H1 (cell line): ENCODE results near the gene IP6K1. TPM values are rescaled to one million over a fixed set of nuclear protein-coding genes. Genes with fewer than 3 reads are reported as not detected.

Experiments used
- CTCF ChIA-PET: fragments of 300-600 bp; sonication (Branson Sonifier 250); formaldehyde crosslinking; loops from one replicate; lab custom pipeline; 2021; ENCODE audit not compliant: partially characterized antibody; lab: Charles Lee
- POLR2A ChIA-PET: fragments of 300-600 bp; sonication (Branson Sonifier 250); formaldehyde crosslinking; loops from one replicate; lab custom pipeline; 2021; ENCODE audit warnings: inconsistent platforms; ENCODE audit not compliant: partially characterized antibody; lab: Charles Lee
- DNase-seq, 2 experiments: peaks; one replicate each; pipeline versions ENCODE4 v3.0.0 to v3.0.0-alpha.2; 2010 to 2022; ENCODE audit warnings: low spot score in 2 of 2, low read depth in 1 of 2, mixed read lengths in 1 of 2
- FAIRE-seq: peaks from 2 replicates; lab custom pipeline; 2011; peaks lifted over from hg19 to GRCh38; lab: Jason Lieb, UNC
- H2AFZ ChIP-seq: 2 replicates; pipeline ENCODE4 v1.8.1; 2012; ENCODE audit warnings: low read length, inconsistent platforms
- H2AK5ac ChIP-seq: 2 replicates; pipeline ENCODE4 v1.6.1; 2013; ENCODE audit warnings: low read depth, low read length
- H2BK120ac ChIP-seq: replicated peaks from 2 replicates; pipeline ENCODE3; 2013; ENCODE audit warnings: low read depth, low read length, inconsistent platforms
- H2BK12ac ChIP-seq: 2 replicates; pipeline ENCODE4 v1.6.1; 2013; ENCODE audit warnings: low read depth, low read length
- H2BK15ac ChIP-seq: 2 replicates; pipeline ENCODE4 v1.6.1; 2013; ENCODE audit warnings: low read length
- H2BK20ac ChIP-seq: 2 replicates; pipeline ENCODE4 v1.6.1; 2013; ENCODE audit warnings: low read length
- H2BK5ac ChIP-seq: 2 replicates; pipeline ENCODE4 v1.6.1; 2013; ENCODE audit warnings: low read depth, low read length
- H3K14ac ChIP-seq: 2 replicates; pipeline ENCODE4 v1.6.1; 2013; ENCODE audit warnings: inconsistent platforms; ENCODE audit not compliant: insufficient read length
- H3K18ac ChIP-seq: 2 replicates; pipeline ENCODE4 v1.6.1; 2013; ENCODE audit warnings: low read length; ENCODE audit errors: extremely low read depth
- H3K23ac ChIP-seq: 2 replicates; pipeline ENCODE4 v1.6.1; 2013; ENCODE audit warnings: inconsistent platforms; ENCODE audit not compliant: insufficient read length
- H3K23me2 ChIP-seq: 2 replicates; pipeline ENCODE4 v1.6.1; 2013; ENCODE audit warnings: low read depth, low read length
- H3K27ac ChIP-seq: 2 replicates; pipeline ENCODE4 v1.6.1; 2011; ENCODE audit warnings: low read depth, low read length, inconsistent platforms
- H3K27me3 ChIP-seq, 4 experiments: replicated peaks in 1 of 4; 1 replicate in 1 of 4; 2 replicates in 3 of 4; pipeline versions ENCODE4 v1.6.1 to v1.8.1; 2011 to 2013; ENCODE audit warnings: low read length in 3 of 4, mild to moderate bottlenecking in 3 of 4, inconsistent platforms in 2 of 4, mixed read lengths in 2 of 4, moderate library complexity in 1 of 4; ENCODE audit not compliant: control insufficient read depth in 3 of 4, insufficient read depth in 3 of 4; ENCODE audit errors: extremely low read depth in 1 of 4
- H3K36me3 ChIP-seq, 4 experiments: 2 replicates each; pipeline versions ENCODE4 v1.6.1 to v1.8.1; 2011 to 2013; ENCODE audit warnings: mild to moderate bottlenecking in 4 of 4, low read length in 3 of 4, moderate library complexity in 2 of 4, control low read depth in 1 of 4, inconsistent platforms in 1 of 4; ENCODE audit not compliant: insufficient read depth in 4 of 4, control insufficient read depth in 2 of 4
- H3K4ac ChIP-seq: replicated peaks from 2 replicates; pipeline ENCODE3; 2013; ENCODE audit warnings: low read length, low read depth, mixed read lengths, inconsistent platforms; ENCODE audit not compliant: insufficient read length
- H3K4me1 ChIP-seq, 4 experiments: replicated peaks in 1 of 4; 1 replicate in 1 of 4; 2 replicates in 3 of 4; pipeline versions ENCODE4 v1.6.1 to v1.8.1; 2011 to 2013; ENCODE audit warnings: low read length in 3 of 4, inconsistent platforms in 2 of 4, mixed read lengths in 1 of 4; ENCODE audit not compliant: insufficient read depth in 4 of 4, control insufficient read depth in 3 of 4
- H3K4me2 ChIP-seq, 2 experiments: 2 replicates each; pipeline versions ENCODE4 v1.6.1 to v1.8.1; 2011 to 2013; ENCODE audit warnings: low read depth in 2 of 2, low read length in 2 of 2, control low read depth in 1 of 2, inconsistent platforms in 1 of 2, mild to moderate bottlenecking in 1 of 2; ENCODE audit not compliant: insufficient read depth in 1 of 2
- H3K4me3 ChIP-seq, 4 experiments: fragments of 200-600, 300-600 bp in 1 of 4; sonication (generic), shearing (Covaris generic), sonication (Bioruptor Twin) in 1 of 4; 2 replicates each; pipeline versions ENCODE4 v1.5.1 to v1.8.1; 2011 to 2016; ENCODE audit warnings: low read length in 4 of 4, low read depth in 3 of 4, control low read depth in 2 of 4, inconsistent platforms in 2 of 4, mild to moderate bottlenecking in 2 of 4, mixed read lengths in 1 of 4, moderate library complexity in 1 of 4; ENCODE audit not compliant: insufficient read depth in 2 of 4; ENCODE audit errors: extremely low read depth in 1 of 4
- H3K56ac ChIP-seq: replicated peaks from 2 replicates; pipeline ENCODE3; 2013; ENCODE audit warnings: low read depth, mild to moderate bottlenecking, mixed read lengths, low read length, inconsistent platforms; ENCODE audit not compliant: insufficient read length
- H3K79me1 ChIP-seq: 2 replicates; pipeline ENCODE4 v1.6.1; 2013; ENCODE audit warnings: low read depth, low read length, control low read depth
- H3K79me2 ChIP-seq, 2 experiments: 2 replicates each; pipeline versions ENCODE4 v1.6.1 to v1.8.1; 2012 to 2013; ENCODE audit warnings: low read length in 2 of 2, mild to moderate bottlenecking in 2 of 2, inconsistent platforms in 1 of 2; ENCODE audit not compliant: insufficient read depth in 2 of 2, control insufficient read depth in 1 of 2
- H3K9ac ChIP-seq, 4 experiments: replicated peaks in 1 of 4; 1 replicate in 1 of 4; 2 replicates in 3 of 4; pipeline versions ENCODE4 v1.6.1 to v1.8.1; 2011 to 2013; ENCODE audit warnings: low read depth in 3 of 4, low read length in 3 of 4, control low read depth in 2 of 4, mild to moderate bottlenecking in 2 of 4, moderate library complexity in 2 of 4, inconsistent platforms in 1 of 4; ENCODE audit errors: extremely low read depth in 1 of 4
- H3K9me3 ChIP-seq, 2 experiments: 2 replicates each; pipeline versions ENCODE4 v1.6.1 to v1.8.1; 2012 to 2013; ENCODE audit warnings: mild to moderate bottlenecking in 2 of 2, moderate library complexity in 2 of 2, control low read depth in 1 of 2, inconsistent platforms in 1 of 2, low read depth in 1 of 2, low read length in 1 of 2, mixed read lengths in 1 of 2; ENCODE audit not compliant: insufficient read depth in 2 of 2
- H4K20me1 ChIP-seq, 2 experiments: replicated peaks in 1 of 2; 2 replicates each; pipeline versions ENCODE3 to v1.8.1; 2011 to 2013; ENCODE audit warnings: inconsistent platforms in 2 of 2, low read length in 2 of 2, mild to moderate bottlenecking in 1 of 2; ENCODE audit not compliant: insufficient read depth in 2 of 2, control insufficient read depth in 1 of 2
- H4K5ac ChIP-seq: 2 replicates; pipeline ENCODE4 v1.6.1; 2013; ENCODE audit warnings: low read length, low read depth, mixed read lengths, inconsistent platforms; ENCODE audit not compliant: insufficient read length
- H4K8ac ChIP-seq: 2 replicates; pipeline ENCODE4 v1.8.0; 2013; ENCODE audit warnings: mild to moderate bottlenecking, moderate library complexity, low read length, inconsistent platforms; ENCODE audit not compliant: insufficient read depth; ENCODE audit errors: extremely low read depth
- H4K91ac ChIP-seq: replicated peaks from 2 replicates; pipeline ENCODE3; 2013; ENCODE audit warnings: low read length, mixed read lengths, inconsistent platforms; ENCODE audit not compliant: insufficient read length
- BACH1 ChIP-seq: IDR thresholded peaks from 2 replicates; pipeline ENCODE4 v1.6.1; 2012; ENCODE audit warnings: low read length, improper control_type of control experiment
- RAD21 ChIP-seq, 2 experiments: IDR thresholded peaks in 1 of 2; conservative IDR thresholded peaks in 1 of 2; 2 replicates each; pipeline ENCODE4 v1.6.1; 2011; ENCODE audit warnings: low read depth in 2 of 2, low read length in 2 of 2, improper control_type of control experiment in 1 of 2, inconsistent platforms in 1 of 2, mild to moderate bottlenecking in 1 of 2, moderate library complexity in 1 of 2
- WGBS, 2 experiments: shearing (Covaris generic) in 1 of 2; methylation state at CpG; one replicate each; pipeline versions ENCODE4 v1.1.6 to v1.1.7; 2013 to 2015; ENCODE audit warnings: low lambda C conversion rate in 2 of 2, mixed read lengths in 2 of 2, inconsistent platforms in 1 of 2, low coverage in 1 of 2, missing lambda C conversion rate in 1 of 2; ENCODE audit not compliant: insufficient replicate concordance in 2 of 2, insufficient coverage in 1 of 2, insufficient read length in 1 of 2; ENCODE audit errors: extremely low coverage in 1 of 2, missing lambda C conversion rate in 1 of 2; 5-methylcytosine and 5-hydroxymethylcytosine counted together
- polyA plus RNA-seq, 7 experiments: library from polyadenylated mRNA; depleted of rRNA in 3 of 7; stranded (reverse) in 5 of 7; unstranded in 2 of 7; fragments of >200 nt in 5 of 7; fragments of 200-250 nt in 2 of 7; gene quantifications; 1 replicate in 5 of 7; 2 replicates in 1 of 7; 4 replicates in 1 of 7; pipeline versions ENCODE4 v1.2.1 to v1.2.3, GENCODE V29; 2011 to 2013; ENCODE audit warnings: missing spikeins in 2 of 7, mixed read lengths in 2 of 7
- total RNA-seq: library from RNA; stranded (reverse); fragmentation: NEBNext Ultra II Directional; extraction: Animal tissue kit (Norgen Biotek cat#: 25700); gene quantifications from 2 replicates; pipeline ENCODE4 v1.2.1, GENCODE V29; 2021

The IP6K1 gene
- total and polyA plus RNA-seq, 2 of the 8 experiments (the other 6 are each of a cell fraction or from before 2014, with no cell fraction given), result 31.5 to 35.2 TPM

GRCh38 chr3:49757197-49757596, 29.1 kb downstream of the IP6K1 start:
- no peak for TF ChIP-seq BACH1
- no peak for TF ChIP-seq RAD21 (IDR thresholded peaks at IDR 0.05 in 1 of 2, conservative IDR thresholded peaks at IDR 0.05 in 1 of 2; ENCODE audit: low read depth in 2 of 2, low read length in 2 of 2)
- FAIRE-seq (no peak), DNase-seq (no peak)
- H4K20me1 ChIP-seq, result peaks cover 3 to 7% of the 10 kb centered on the region in 2 experiments
- no peak overlapping the region for H3K14ac ChIP-seq
- no peak overlapping the region for H2BK12ac ChIP-seq
- H3K4me1 ChIP-seq, result no peaks in the 10 kb centered on the region
- H2AK5ac ChIP-seq, result no peak overlapping the region
- H3K27me3 ChIP-seq, result no peaks in the 10 kb centered on the region
- WGBS, 2 experiments, result 85% methylated on average over 2 of the region's 2 CpGs; no CpG with 5 or more reads in 1 of the 2 experiments
- H3K18ac ChIP-seq, result no peak overlapping the region
- no peak overlapping the region for H3K4me3 ChIP-seq
- no peak overlapping the region for H3K23ac ChIP-seq
- H4K8ac ChIP-seq, result no peak overlapping the region
- H2AFZ ChIP-seq, result no peak overlapping the region
- no peak overlapping the region for H3K4ac ChIP-seq
- CTCF ChIA-PET, result interaction anchor here (0.6 to 1.7 kb wide), 6 partner anchors 13 to 308 kb away, joined by 3 to 6 read pairs (median 4); no protein-coding TSS in a partner anchor
- H3K56ac ChIP-seq, result no peak overlapping the region
- H3K36me3 ChIP-seq, result no peaks in the 10 kb centered on the region
- H3K9me3 ChIP-seq, result no peaks in the 10 kb centered on the region
- peaks cover 0 to 70% of the 10 kb centered on the region in 2 experiments; a peak in 3 of 4 replicates for H3K79me2 ChIP-seq
- H2BK20ac ChIP-seq, result no peak overlapping the region
- POLR2A ChIA-PET, result interaction anchor here (0.6 to 1.6 kb wide), 3 partner anchors 29 to 324 kb away, joined by 3 to 5 read pairs (median 4); partner anchors contain the start of genes AMIGO3 and IP6K1
- no peak overlapping the region for H2BK120ac ChIP-seq
- no peak overlapping the region for H4K5ac ChIP-seq
- no peak overlapping the region for H3K9ac ChIP-seq
- no peaks in the 10 kb centered on the region for H3K23me2 ChIP-seq
- no peak overlapping the region for H2BK15ac ChIP-seq
- no peak overlapping the region for H3K4me2 ChIP-seq
- no peak overlapping the region for H3K27ac ChIP-seq
- H3K79me1 ChIP-seq, result peaks cover 4% of the 10 kb centered on the region; the same call in 1 of the 2 replicates
- H2BK5ac ChIP-seq, result no peak overlapping the region
- H4K91ac ChIP-seq, result no peak overlapping the region
